ENCODE measurements around the gene RB1. TPM values are rescaled to one million over a fixed set of nuclear protein-coding genes. Genes with fewer than 3 reads are reported as not detected.
A peak's percentile ranks its signal among the peaks of the same experiment; 100 is the strongest.

Gene RB1
- total RNA-seq, 2 donors from 2014 or later: 26.5 to 48.1 TPM

DNA sequence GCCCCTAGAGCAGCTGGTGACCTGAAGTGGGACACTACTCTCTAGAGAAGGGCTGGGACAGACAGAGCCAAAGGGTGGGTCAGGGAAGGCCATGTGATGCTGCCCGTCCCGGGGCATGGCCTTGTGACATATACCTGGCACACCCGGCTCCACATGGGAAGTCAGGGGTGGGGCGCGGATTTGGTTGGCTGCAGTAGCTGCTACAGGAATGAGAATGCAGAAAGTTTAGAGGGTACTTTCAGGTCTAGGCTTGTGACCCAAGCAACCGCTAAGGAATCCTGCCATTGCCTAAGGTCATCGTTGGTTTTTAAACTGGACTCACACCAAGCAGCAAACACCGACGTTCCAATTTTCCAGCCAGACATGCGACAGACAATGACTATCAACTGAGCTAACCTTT, 203.5 kb downstream of the RB1 start:
- H3K27me3 ChIP-seq (replicated peaks; ENCODE audit: insufficient read depth): no peaks in the 10 kb centered on the region
- no peak for DNase-seq (ENCODE audit: low spot score)
- peak overlapping the region; percentile 94 to 96 for H3K27ac ChIP-seq
- TF ChIP-seq CTCF (IDR thresholded peaks at IDR 0.05): no peak
- H3K4me3 ChIP-seq: no peak overlapping the region
- H3K9me3 ChIP-seq: no peaks in the 10 kb centered on the region
- H3K4me1 ChIP-seq (ENCODE audit: control insufficient read depth in 1 of 2, low read depth in 2 of 2): peaks cover 19 to 30% of the 10 kb centered on the region in 2 donors
- H3K36me3 ChIP-seq: peaks cover 7% of the 10 kb centered on the region
- ATAC-seq (ENCODE audit: insufficient number of reproducible peaks, low FRiP score, low read depth): no peak

GRCh38 chr13:48508011-48508410, 204.5 kb downstream of the RB1 start:
- no peak for ATAC-seq (ENCODE audit: insufficient number of reproducible peaks, low FRiP score, low read depth)
- Histone ChIP-seq H3K36me3 (peaks cover 7% of the 10 kb centered on the region), H3K27me3 (replicated peaks; ENCODE audit: insufficient read depth) (no peaks in the 10 kb centered on the region), H3K9me3 (no peaks in the 10 kb centered on the region), H3K27ac (peak overlapping the region in 1 of 2 donors; percentile 96), H3K4me1 (ENCODE audit: control insufficient read depth in 1 of 2, low read depth in 2 of 2) (peaks cover 19 to 30% of the 10 kb centered on the region in 2 donors), H3K4me3 (no peak overlapping the region)
- DNase-seq (ENCODE audit: low spot score): no peak
- TF ChIP-seq CTCF (IDR thresholded peaks at IDR 0.05): no peak

DNA sequence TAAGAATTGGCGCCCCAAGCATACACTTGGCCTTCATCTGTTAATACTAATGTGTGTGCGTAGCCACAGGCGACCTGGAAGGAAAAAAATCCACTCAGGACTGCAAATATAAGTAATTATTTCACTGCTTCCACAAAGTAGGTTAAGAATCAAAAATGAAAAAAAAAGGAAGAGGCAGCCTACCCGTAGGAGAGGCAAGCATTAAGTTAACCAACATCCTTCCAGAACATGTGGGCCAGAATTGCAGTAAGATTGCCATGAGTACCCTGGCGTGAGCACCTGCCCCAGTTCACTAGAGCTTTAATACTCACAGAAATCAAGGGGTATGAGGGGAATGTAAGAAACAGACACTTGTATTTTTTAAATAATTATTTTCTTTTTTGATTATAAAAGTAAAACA, 207.1 kb downstream of the RB1 start:
- ATAC-seq (ENCODE audit: insufficient number of reproducible peaks, low FRiP score, low read depth) (no peak), DNase-seq (ENCODE audit: low spot score) (no peak)
- TF ChIP-seq CTCF (IDR thresholded peaks at IDR 0.05): no peak
- peaks cover 12 to 17% of the 10 kb centered on the region in 2 donors for H3K4me1 ChIP-seq (ENCODE audit: control insufficient read depth in 1 of 2, low read depth in 2 of 2)
- no peaks in the 10 kb centered on the region for H3K27me3 ChIP-seq (replicated peaks; ENCODE audit: insufficient read depth)
- no peak overlapping the region for H3K27ac ChIP-seq
- no peaks in the 10 kb centered on the region for H3K9me3 ChIP-seq
- H3K36me3 ChIP-seq: peaks cover 7% of the 10 kb centered on the region
- H3K4me3 ChIP-seq: no peak overlapping the region

- TF ChIP-seq CTCF (IDR thresholded peaks at IDR 0.05): no peak
- H3K27ac ChIP-seq: no peak overlapping the region
Measured at GRCh38 chr13:48511621-48512230, 208.2 kb downstream of the RB1 start.

GRCh38 chr13:48514793-48515192, 211.2 kb downstream of the RB1 start:
- ATAC-seq (ENCODE audit: insufficient number of reproducible peaks, low FRiP score, low read depth) (no peak), DNase-seq (ENCODE audit: low spot score) (no peak)
- Histone ChIP-seq H3K27me3 (replicated peaks; ENCODE audit: insufficient read depth) (no peaks in the 10 kb centered on the region), H3K4me1 (ENCODE audit: control insufficient read depth in 1 of 2, low read depth in 2 of 2) (no peaks in the 10 kb centered on the region), H3K36me3 (peaks cover 7% of the 10 kb centered on the region), H3K4me3 (no peak overlapping the region), H3K9me3 (no peaks in the 10 kb centered on the region), H3K27ac (no peak overlapping the region)
- TF ChIP-seq CTCF (IDR thresholded peaks at IDR 0.05): no peak

More at GRCh38 chr13:48511621-48512230, 208.2 kb downstream of the RB1 start:
- no peak for ATAC-seq (ENCODE audit: insufficient number of reproducible peaks, low FRiP score, low read depth)
- DNase-seq (ENCODE audit: low spot score): no peak
- Histone ChIP-seq H3K4me1 (ENCODE audit: control insufficient read depth in 1 of 2, low read depth in 2 of 2) (peaks cover 2 to 7% of the 10 kb centered on the region in 2 donors), H3K9me3 (no peaks in the 10 kb centered on the region), H3K27me3 (replicated peaks; ENCODE audit: insufficient read depth) (no peaks in the 10 kb centered on the region), H3K36me3 (peaks cover 7% of the 10 kb centered on the region), H3K4me3 (no peak overlapping the region)
